Measurements from ENCODE around the gene LRRC9.
"Not testable (repeated sequence)": the region's sequence is repeated elsewhere in the genome, so short reads cannot be mapped to it uniquely, and the experiment has no call there.

The LRRC9 gene

GRCh38 chr14:60097974-60098373 lies 178.0 kb downstream of the LRRC9 start:
- Histone ChIP-seq H3K9me3 (no peaks in the 10 kb centered on the region), H3K27ac (no peak overlapping the region), H3K4me3 (ENCODE audit: low read depth in 1 of 2, low read length in 1 of 2) (no peak overlapping the region)

GRCh38 chr14:60099855-60100254 lies 179.9 kb downstream of the LRRC9 start:
- H3K9me3 ChIP-seq; H3K27ac ChIP-seq; H3K4me1 ChIP-seq (ENCODE audit: control insufficient read depth in 1 of 2, insufficient read depth in 1 of 2, low read depth in 1 of 2, low read length in 1 of 2); H3K36me3 ChIP-seq; H3K4me3 ChIP-seq (ENCODE audit: low read depth in 1 of 2, low read length in 1 of 2); H3K27me3 ChIP-seq: not testable (repeated sequence)

More at GRCh38 chr14:60097974-60098373, 178.0 kb downstream of the LRRC9 start:
- H3K36me3 ChIP-seq, result peaks cover 7% of the 10 kb centered on the region
- peaks cover 15% of the 10 kb centered on the region in 2 experiments for H3K4me1 ChIP-seq (ENCODE audit: control insufficient read depth in 1 of 2, insufficient read depth in 1 of 2, low read depth in 1 of 2, low read length in 1 of 2)
- TF ChIP-seq CTCF (IDR thresholded peaks at IDR 0.05), result no peak
- H3K27me3 ChIP-seq, result no peaks in the 10 kb centered on the region

- TF ChIP-seq CTCF (IDR thresholded peaks at IDR 0.05), result no peak
- no peak overlapping the region for H3K27ac ChIP-seq
Observed at GRCh38 chr14:60101786-60102185, 181.8 kb downstream of the LRRC9 start.

GRCh38 chr14:60102389-60102788 lies 182.4 kb downstream of the LRRC9 start:
- Histone ChIP-seq H3K9me3 (no peaks in the 10 kb centered on the region), H3K4me3 (ENCODE audit: low read depth in 1 of 2, low read length in 1 of 2) (no peak overlapping the region), H3K36me3 (peaks cover 7% of the 10 kb centered on the region), H3K27ac (no peak overlapping the region), H3K4me1 (ENCODE audit: control insufficient read depth in 1 of 2, insufficient read depth in 1 of 2, low read depth in 1 of 2, low read length in 1 of 2) (no peaks in the 10 kb centered on the region), H3K27me3 (no peaks in the 10 kb centered on the region)
- no peak for TF ChIP-seq CTCF (IDR thresholded peaks at IDR 0.05)

More at GRCh38 chr14:60101786-60102185, 181.8 kb downstream of the LRRC9 start:
- no peaks in the 10 kb centered on the region for H3K9me3 ChIP-seq
- no peaks in the 10 kb centered on the region for H3K27me3 ChIP-seq
- H3K36me3 ChIP-seq, result peaks cover 7% of the 10 kb centered on the region
- no peaks in the 10 kb centered on the region for H3K4me1 ChIP-seq (ENCODE audit: control insufficient read depth in 1 of 2, insufficient read depth in 1 of 2, low read depth in 1 of 2, low read length in 1 of 2)
- H3K4me3 ChIP-seq (ENCODE audit: low read depth in 1 of 2, low read length in 1 of 2), result no peak overlapping the region

GRCh38 chr14:60106339-60106738 lies 186.4 kb downstream of the LRRC9 start:
- no peak for TF ChIP-seq CTCF (IDR thresholded peaks at IDR 0.05)
- Histone ChIP-seq H3K36me3 (peaks cover 3% of the 10 kb centered on the region), H3K27me3 (no peaks in the 10 kb centered on the region), H3K4me3 (ENCODE audit: low read depth in 1 of 2, low read length in 1 of 2) (no peak overlapping the region), H3K9me3 (no peaks in the 10 kb centered on the region), H3K4me1 (ENCODE audit: control insufficient read depth in 1 of 2, insufficient read depth in 1 of 2, low read depth in 1 of 2, low read length in 1 of 2) (no peaks in the 10 kb centered on the region), H3K27ac (no peak overlapping the region)

GRCh38 chr14:60107477-60107876 lies 187.5 kb downstream of the LRRC9 start:
- H3K9me3 ChIP-seq, result no peaks in the 10 kb centered on the region
- H3K27ac ChIP-seq, result no peak overlapping the region
- peaks cover 0 to 6% of the 10 kb centered on the region in 2 experiments for H3K4me1 ChIP-seq (ENCODE audit: control insufficient read depth in 1 of 2, insufficient read depth in 1 of 2, low read depth in 1 of 2, low read length in 1 of 2)
- TF ChIP-seq CTCF (IDR thresholded peaks at IDR 0.05), result no peak
- no peaks in the 10 kb centered on the region for H3K27me3 ChIP-seq
- no peak overlapping the region for H3K4me3 ChIP-seq (ENCODE audit: low read depth in 1 of 2, low read length in 1 of 2)
- peaks cover 3% of the 10 kb centered on the region for H3K36me3 ChIP-seq

Data from neutrophil (primary cell).